ENCODE results near the gene UBL4B.

The UBL4B gene

DNA sequence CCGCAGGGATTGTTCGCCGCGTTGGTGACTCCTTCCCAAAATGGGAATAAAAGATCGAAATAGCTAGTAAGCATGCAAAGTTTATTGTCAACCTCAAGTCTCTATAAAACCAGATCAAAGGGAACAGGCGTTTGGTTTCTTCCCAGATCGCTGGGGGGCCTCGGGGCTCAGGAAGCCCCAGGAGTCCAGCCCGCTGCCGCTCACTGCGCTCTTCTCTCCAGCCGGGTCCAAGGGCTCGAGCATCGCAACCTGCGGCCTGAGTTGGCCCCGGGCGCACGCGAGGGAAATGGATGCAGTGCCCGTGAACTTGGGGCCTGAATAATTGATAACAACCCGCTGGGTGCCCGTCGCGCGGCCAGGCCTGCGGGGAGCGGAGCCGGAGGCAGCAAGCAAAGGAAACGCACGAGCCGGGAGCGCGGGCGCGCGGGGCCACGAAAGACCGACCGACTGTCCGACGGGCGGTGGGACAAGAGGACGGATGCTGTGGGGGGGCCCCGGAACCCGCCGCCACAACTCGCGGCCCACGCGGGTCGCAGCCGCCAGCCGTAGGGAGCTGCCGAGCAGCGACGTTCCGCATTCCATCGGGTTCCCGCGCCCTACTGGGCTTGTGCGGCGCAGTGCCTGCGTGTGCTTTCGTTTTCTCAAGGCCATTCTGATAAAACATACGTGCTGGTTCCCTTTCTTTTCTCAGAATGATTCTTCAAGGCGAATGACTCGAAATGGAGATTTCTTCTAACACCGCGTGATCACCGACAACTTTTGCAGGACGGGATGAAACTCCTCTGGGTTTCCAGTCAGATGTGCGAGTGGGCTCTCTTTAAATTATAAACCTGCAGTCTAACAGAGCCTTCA, 27.8 kb upstream of the UBL4B start:
- no peak for DNase-seq (ENCODE audit: low read depth, low spot score)

DNA sequence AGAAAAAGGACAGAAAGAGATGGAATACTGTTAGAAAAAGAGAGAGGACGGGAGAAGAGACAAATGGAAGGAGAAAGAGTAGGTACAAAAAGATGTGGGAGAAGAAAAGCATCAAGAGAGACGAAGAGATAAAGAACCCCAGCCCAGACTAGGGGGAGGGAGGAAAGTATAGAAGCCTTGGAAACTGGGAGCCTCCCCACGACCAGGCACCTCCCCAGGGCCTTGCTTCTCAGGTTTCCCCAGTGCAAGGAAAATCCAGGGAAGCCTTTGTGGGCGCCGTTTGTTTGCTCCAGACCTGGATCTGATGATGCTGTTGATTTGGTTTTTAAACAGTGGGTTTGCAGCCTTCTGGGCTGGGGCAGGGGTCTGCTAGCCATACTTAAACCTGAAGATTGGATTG, 26.6 kb upstream of the UBL4B start:
- no peak for DNase-seq (ENCODE audit: low read depth, low spot score)

DNA sequence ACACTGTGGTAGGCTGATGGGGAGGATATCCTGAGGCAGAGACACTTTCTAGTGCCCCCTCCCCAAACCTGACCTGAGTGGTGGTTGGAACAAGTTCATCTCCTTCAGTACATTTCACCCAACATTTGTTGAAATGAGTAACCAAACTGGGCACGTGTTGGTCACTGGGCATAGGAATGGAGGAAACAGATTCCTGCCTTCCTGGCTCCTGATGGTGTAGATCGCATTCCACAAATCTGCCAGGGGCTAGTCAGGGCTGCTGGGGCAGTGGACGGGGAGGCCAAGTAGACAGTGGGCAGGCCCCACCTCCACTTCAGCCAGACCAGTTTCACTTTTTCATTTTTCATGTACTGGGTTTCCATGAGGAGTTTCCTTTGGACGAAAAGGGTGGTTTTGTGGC, 25.3 kb upstream of the UBL4B start:
- no peak for DNase-seq (ENCODE audit: low read depth, low spot score)

GRCh38 chr1:110087812-110088738, 24.2 kb upstream of the UBL4B start:
- DNase-seq (ENCODE audit: low read depth, low spot score): no peak

GRCh38 chr1:110088739-110089316, 23.4 kb upstream of the UBL4B start:
- DNase-seq (ENCODE audit: low read depth, low spot score): no peak

- no peak for DNase-seq (ENCODE audit: low read depth, low spot score)
Measured at GRCh38 chr1:110089561-110090275, 22.5 kb upstream of the UBL4B start.

DNA sequence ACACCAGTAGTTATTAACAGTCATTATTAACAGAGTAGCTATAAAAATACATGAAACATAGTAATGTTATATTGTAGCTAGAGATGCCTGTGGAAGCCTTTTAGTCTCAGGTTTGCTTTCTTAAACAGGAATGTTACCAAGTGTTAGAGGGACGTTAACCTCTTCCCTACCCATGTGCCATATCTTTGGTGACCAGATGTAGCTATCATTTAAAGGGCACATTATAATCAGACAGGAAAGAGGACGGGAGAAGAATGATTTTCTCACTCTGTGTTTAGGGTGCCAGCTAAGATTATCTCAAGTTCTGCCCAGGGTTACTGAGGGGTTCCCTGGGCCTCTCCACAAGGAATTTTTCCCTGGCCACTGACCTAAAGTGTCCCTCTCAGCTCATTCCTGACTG, 20.9 kb upstream of the UBL4B start:
- no peak for DNase-seq (ENCODE audit: low read depth, low spot score)

DNA sequence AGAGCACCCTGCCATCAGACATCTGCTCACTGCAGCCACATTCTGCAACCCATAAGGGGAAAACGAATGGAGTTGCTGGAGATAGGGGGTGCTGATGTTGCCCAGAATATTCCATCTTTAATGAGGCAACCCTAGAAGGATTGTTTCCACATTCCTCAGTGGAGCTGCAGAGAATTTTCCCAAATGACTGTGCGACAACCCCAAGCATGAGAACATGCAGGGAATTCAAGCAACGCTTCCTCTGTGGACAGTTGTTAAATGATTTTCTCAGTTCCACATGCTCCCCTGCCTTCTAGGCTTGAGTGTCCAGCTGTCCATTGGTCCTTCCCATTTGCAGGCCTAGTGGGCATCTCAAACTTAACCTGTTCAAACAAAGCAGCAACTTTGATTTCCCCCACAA, 20.5 kb upstream of the UBL4B start:
- no peak for DNase-seq (ENCODE audit: low read depth, low spot score)

DNA sequence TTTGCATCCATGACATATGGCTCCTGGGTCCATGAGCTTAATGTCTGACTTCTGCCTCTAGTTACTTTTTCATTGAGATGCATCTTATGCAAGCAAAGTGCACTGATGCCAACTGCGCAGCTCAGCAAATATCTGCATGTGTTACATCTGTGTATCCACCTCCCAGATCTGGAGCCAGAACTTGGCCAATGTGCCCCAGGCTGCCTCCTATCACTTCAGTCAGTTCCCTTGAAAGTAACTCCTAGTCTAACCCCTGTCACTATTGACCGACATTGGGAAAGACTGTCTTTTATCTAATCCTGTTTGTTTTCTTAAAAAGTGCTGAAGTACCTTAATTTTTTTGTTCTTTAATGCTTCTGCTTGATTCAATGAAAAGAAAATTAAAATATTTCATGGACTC, 19.3 kb upstream of the UBL4B start:
- DNase-seq (ENCODE audit: low read depth, low spot score): no peak

DNA sequence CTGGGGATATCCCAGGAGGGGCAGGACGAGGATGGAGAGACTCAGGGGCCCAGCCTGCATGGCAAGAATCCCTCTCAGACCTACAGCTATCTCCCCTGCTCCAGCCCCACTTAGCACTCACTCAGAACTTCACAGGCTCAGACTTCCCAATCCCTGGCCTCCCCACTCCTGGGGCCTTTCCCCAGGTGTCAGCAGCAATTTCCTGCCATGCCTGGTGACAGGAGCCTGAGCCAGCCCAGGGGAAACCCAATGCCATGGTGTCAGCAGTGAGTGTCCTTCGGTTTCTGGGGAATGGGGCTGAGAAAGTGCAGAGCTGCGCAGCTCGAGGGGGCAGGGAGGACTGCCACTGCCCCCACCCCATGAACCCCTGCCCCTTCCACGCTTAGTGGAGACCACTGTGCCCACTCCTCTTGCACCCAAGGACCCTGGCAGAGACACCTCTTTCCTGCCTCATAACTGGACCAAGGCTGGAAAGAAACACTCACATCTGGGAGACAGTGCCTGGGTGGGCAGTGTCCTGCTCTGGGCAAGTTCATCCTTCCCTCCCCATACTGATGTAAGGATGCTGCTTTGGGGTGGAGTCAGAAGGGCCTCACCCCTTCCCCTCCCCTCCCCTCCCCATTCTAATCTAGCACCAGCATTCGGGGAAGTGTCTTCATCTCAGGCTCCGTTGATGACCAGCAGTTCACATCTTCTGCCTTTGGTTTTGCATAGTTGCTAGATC, 17.1 kb upstream of the UBL4B start:
- DNase-seq (ENCODE audit: low read depth, low spot score): no peak

GRCh38 chr1:110097507-110098221, 14.6 kb upstream of the UBL4B start:
- DNase-seq (ENCODE audit: low read depth, low spot score): no peak

DNA sequence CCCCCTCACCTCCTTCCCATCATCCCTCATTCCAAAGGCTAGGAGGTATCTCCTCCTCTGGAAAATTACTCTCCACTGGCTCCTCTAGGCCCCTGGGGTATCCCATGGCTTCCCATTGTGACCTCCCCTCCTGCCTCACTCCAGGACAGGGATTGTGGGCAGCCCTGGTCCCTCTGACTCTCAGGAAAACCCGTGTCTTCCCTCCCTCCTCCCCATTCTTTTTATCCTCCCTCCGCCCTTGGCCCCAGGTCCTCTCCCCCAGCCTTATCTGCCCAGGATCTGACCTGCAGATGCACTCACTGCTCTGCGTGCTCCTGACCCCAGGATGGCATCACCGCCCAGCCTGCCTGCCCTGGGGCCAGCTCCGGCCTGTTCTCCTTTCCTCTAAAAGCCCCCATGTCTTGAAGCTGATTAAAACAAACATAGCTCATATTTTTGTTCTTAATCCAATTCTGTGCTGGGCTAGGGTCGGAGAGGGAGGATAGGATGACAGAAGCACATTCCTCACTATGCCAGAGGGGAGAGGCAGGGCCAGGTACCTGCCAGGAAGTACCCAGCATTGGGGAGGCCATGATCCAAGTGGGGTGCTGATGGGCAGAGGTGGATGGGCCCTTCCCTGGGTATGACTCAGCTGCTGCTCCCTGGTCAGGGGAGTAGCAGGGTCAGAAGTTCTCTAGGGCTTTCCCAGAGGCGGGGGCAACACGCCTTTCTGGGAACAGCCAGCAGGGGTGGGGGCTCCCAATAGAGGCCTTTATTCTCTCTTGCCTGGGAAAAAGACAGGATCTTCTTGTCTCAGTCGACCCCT, 13.8 kb upstream of the UBL4B start:
- DNase-seq (ENCODE audit: low read depth, low spot score): no peak

GRCh38 chr1:110100335-110100734, 11.9 kb upstream of the UBL4B start:
- DNase-seq (ENCODE audit: low read depth, low spot score): no peak

DNA sequence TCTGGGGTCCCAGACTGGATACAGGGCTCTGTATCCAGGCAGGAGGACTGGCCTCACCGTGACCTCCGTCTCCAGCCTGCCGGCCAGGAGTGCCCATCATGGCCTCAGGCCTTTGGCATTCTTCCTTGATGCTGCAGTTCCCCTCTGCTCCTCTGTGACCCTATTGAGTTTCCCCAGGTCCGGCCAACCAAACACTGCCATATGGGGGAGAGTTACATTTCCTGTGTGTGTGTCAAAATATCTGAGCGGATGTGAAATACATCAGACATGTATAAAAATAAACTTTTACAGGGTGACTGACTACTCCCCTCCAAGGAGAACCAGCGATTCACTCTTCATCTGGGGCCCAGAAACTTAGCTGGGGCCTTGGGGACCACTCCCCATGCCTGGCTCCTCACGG, 10.2 kb upstream of the UBL4B start:
- DNase-seq (ENCODE audit: low read depth, low spot score): no peak

GRCh38 chr1:110106013-110106941, 6.0 kb upstream of the UBL4B start:
- DNase-seq (ENCODE audit: low read depth, low spot score): peak; percentile 25

- DNase-seq (ENCODE audit: low read depth, low spot score): no peak
Measured at GRCh38 chr1:110107867-110108469, 4.3 kb upstream of the UBL4B start.

DNA sequence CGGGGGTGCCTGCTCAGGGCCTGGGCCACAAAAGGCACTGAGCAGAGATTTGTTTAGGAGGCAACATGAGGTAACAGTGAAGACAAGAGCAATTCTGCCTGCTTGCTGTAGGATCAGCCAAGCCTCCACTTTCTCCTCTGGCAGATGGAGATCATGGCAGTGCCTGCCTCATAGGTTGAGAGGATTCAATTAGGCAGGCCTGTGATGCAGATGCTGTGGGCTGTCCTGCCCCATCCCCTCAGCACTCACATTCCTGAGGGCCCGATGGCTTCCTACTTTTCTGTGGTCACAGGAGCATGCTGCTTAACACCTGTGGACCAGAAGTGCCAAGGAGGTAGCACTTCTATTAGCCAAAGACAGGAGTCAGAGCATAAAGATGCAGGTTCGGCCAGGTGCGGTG, 1.2 kb upstream of the UBL4B start:
- DNase-seq (ENCODE audit: low read depth, low spot score): no peak

DNA sequence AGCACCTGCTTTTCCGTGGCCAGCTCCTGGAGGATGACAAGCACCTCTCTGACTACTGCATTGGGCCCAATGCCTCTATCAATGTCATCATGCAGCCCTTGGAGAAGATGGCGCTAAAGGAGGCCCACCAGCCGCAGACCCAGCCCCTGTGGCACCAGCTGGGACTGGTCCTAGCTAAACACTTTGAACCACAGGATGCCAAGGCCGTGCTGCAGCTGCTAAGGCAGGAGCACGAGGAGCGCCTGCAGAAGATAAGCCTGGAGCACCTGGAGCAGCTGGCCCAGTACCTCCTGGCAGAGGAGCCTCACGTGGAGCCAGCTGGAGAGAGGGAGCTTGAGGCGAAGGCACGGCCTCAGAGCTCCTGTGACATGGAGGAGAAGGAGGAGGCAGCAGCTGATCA, 413 bp downstream of the UBL4B start:
- DNase-seq (ENCODE audit: low read depth, low spot score): no peak

All from brain pericyte (primary cell).